Mucosa of stomach (tissue), 1 donor: Measurements from ENCODE around the gene ZNRF1.
A peak's percentile ranks its signal among the peaks of the same experiment; 100 is the strongest.

Experiments
- H3K27me3 ChIP-seq: one replicate; pipeline ENCODE4 v1.7.0; 2013; ENCODE audit warnings: mild to moderate bottlenecking, low read length; ENCODE audit not compliant: control insufficient read depth, insufficient read depth
- H3K36me3 ChIP-seq: one replicate; pipeline ENCODE4 v1.7.0; 2013; ENCODE audit warnings: low read length; ENCODE audit not compliant: control insufficient read depth, insufficient read depth
- H3K4me1 ChIP-seq: one replicate; pipeline ENCODE4 v1.7.0; 2013; ENCODE audit warnings: mild to moderate bottlenecking, low read length; ENCODE audit not compliant: control insufficient read depth, insufficient read depth
- H3K4me3 ChIP-seq: one replicate; pipeline ENCODE4 v1.7.0; 2013; ENCODE audit warnings: low read length
- H3K9ac ChIP-seq: one replicate; pipeline ENCODE4 v1.7.0; 2013; ENCODE audit warnings: mild to moderate bottlenecking, low read length, moderate library complexity
- H3K9me3 ChIP-seq: one replicate; pipeline ENCODE4 v1.7.0; 2013; ENCODE audit warnings: mild to moderate bottlenecking, low read length, moderate library complexity; ENCODE audit not compliant: control insufficient read depth
- donor health status: Pancreatic carcinoma.

Gene ZNRF1

DNA sequence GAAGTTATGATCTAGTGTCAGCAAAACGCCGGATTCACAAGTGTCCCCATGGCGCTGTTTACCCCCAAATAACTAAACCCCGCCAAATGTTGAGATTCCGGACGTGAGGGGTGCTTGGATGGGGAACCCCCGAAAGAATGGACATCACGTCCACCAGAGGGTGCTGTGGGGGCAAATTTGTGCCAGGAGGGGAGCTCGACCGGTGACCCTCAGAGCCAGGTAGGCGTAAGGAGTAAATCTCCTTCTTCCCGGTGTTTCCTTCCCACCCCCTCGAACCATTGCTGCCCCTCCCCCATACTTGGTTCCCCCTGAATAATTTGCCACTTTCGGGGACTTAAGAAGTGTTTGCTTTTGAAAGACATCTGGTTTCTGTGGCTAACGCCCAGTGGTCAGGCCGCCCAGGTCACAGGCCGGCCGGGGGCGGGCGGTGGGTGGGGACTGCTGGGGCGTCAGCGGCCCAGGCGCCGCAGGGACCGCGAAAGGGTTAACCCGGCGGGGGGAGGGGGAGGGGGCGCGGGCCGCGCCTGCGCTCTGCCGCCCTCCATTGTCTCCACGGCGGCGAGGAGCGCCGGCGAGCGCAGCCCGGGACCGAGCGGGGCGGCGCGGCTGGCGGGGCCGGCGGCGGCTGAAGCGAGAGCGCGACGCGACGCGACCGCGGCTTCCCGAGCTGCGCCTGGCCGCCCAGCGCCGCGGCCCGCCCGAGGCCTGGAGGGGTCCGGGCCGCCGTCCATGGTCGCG is at the start of gene ZNRF1:
Gene ZNRF1 (plus strand): TSS at position 544 of the 738 bp plus-strand sequence. CDS start 648 bp downstream, outside the sequence.
- Histone ChIP-seq H3K27me3 (no peaks in the 10 kb centered on the region), H3K9me3 (no peaks in the 10 kb centered on the region), H3K9ac (peak within 1 kb of the TSS; percentile 77), H3K36me3 (no peaks in the 10 kb centered on the region), H3K4me3 (peak within 1 kb of the TSS; percentile 72), H3K4me1 (peaks cover 23% of the 10 kb centered on the region)

DNA sequence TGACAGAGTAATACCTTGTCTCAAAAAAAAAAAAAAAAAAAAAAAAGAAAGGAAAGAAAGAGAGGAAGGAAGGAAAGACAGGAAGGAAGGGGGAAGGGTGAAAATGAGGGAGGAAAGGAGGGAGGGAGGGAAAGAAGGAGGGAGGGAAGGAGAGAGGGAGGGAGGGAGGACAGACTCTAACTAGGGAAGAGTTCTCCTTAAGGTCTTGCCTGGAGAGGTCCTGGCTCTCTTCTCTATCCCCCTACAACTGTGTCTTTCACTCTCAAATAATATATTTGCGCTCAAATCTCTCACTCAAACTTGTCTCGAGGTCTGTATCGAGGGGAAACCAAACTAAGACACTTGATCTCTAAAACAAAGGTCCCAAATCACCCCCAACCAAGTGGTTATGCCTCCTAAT is 49.5 kb upstream of the ZNRF1 start:
- no peaks in the 10 kb centered on the region for H3K27me3 ChIP-seq
- H3K9ac ChIP-seq = no peak overlapping the region
- H3K36me3 ChIP-seq = peaks cover 5% of the 10 kb centered on the region
- no peaks in the 10 kb centered on the region for H3K4me1 ChIP-seq
- no peaks in the 10 kb centered on the region for H3K9me3 ChIP-seq
- no peak overlapping the region for H3K4me3 ChIP-seq

DNA sequence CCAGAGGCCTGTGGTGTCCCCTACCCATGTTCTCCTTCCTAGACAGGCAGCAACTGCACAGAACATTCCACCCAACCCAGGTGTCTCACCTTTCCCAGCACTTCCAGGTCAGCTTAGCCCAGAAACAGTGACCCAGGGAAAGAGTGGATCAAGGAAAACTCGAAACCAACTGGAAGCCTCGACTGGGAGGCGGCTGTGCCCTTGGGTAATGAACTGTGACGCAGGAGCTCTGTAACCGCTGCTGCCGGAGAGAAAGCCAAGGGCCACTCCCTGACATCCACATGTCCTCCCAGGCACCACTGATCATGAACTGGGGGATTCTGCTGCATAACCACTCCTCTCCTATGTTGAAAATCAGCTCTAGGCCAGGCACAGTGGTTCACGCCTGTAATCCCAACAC is 48.3 kb upstream of the ZNRF1 start:
- Histone ChIP-seq H3K9ac (no peak overlapping the region), H3K36me3 (peaks cover 5% of the 10 kb centered on the region), H3K27me3 (no peaks in the 10 kb centered on the region)

DNA sequence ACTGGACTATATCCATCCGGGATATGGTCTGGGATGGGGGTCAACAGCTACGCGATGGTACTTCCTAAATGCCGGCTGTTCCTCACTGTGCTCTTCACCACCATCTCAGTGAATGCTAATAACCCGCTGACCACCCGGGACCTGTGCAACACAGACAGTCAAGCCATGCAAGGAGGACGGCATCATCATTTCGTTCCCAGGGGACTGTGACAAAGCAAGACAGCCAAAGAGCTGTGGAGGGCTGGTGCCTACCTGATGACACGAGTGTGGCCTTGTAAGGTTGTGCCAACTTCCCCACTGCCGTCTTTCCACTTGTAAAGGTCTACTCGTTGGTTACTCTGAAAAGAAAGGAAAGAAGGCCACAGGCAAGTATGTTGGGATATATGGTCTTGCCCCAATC is 47.6 kb upstream of the ZNRF1 start:
- H3K9me3 ChIP-seq = no peaks in the 10 kb centered on the region
- no peaks in the 10 kb centered on the region for H3K27me3 ChIP-seq
- no peaks in the 10 kb centered on the region for H3K4me1 ChIP-seq
- peaks cover 5% of the 10 kb centered on the region for H3K36me3 ChIP-seq
- no peak overlapping the region for H3K4me3 ChIP-seq
- H3K9ac ChIP-seq = no peak overlapping the region

More for the DNA sequence above, 48.3 kb upstream of the ZNRF1 start:
- no peak overlapping the region for H3K4me3 ChIP-seq
- no peaks in the 10 kb centered on the region for H3K9me3 ChIP-seq
- H3K4me1 ChIP-seq = no peaks in the 10 kb centered on the region

DNA sequence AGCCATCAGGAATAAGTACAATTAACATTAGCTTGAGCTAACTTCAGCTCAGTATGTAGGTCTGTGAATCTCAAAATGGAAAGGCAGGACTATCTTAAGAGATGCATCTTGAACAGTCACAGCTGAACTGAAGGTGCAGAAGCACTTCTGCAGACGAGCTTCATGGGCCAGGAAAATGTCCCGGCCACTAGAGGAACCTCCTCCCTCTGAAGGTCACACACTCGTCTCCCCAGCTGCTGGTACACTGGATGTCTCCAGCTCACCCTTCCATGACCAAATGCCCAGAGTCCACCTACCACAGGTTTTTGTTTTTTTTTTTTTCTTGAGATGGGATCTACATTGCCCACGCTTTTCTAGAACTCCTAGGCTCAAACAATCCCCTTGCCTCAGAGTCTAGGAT is 47.1 kb upstream of the ZNRF1 start:
- H3K4me1 ChIP-seq = no peaks in the 10 kb centered on the region
- no peaks in the 10 kb centered on the region for H3K9me3 ChIP-seq
- peaks cover 5% of the 10 kb centered on the region for H3K36me3 ChIP-seq
- H3K4me3 ChIP-seq = no peak overlapping the region
- H3K27me3 ChIP-seq = no peaks in the 10 kb centered on the region
- no peak overlapping the region for H3K9ac ChIP-seq

DNA sequence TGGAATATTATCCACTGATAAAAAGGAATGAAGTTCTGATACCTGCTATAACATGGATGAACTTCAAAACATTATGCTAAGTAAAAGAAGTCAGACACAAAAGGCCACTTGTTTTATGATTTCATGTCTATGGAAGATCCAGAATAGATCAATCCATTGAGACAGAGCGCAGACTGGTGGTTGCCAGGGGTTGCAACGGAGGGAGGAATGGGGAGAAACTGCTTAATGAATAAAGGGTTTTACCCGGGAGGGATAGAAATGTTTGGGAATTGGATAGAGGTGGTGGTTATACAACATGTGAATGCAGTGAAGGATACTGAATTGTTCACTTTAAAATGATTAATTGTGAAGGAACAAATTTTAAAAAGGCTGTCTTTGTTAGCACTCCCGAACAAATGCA is 44.1 kb upstream of the ZNRF1 start:
- H3K4me1 ChIP-seq = no peaks in the 10 kb centered on the region
- no peak overlapping the region for H3K4me3 ChIP-seq
- no peak overlapping the region for H3K9ac ChIP-seq
- no peaks in the 10 kb centered on the region for H3K9me3 ChIP-seq
- H3K27me3 ChIP-seq = no peaks in the 10 kb centered on the region
- no peaks in the 10 kb centered on the region for H3K36me3 ChIP-seq

DNA sequence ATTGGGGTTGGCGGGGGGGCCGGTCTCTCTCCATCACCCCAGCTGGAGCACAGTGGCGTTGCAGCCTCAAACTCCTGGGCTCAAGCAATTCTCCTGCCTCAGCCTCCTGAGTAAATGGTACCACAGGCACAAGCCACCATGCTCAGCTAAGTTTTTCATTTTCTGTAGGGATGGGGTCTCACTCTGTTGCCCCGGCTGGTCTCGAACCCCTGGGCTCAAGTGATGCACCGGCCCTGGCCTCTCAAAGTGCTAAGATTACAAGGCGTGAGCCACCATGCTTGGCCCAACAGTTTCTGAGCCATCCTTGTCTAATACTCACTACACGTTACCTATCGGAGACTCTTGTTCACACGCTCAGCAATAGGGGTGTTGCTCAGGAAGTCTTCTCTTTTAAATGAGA is 25.5 kb upstream of the ZNRF1 start:
- no peaks in the 10 kb centered on the region for H3K36me3 ChIP-seq
- no peaks in the 10 kb centered on the region for H3K9me3 ChIP-seq
- no peaks in the 10 kb centered on the region for H3K4me1 ChIP-seq
- no peaks in the 10 kb centered on the region for H3K27me3 ChIP-seq
- no peak overlapping the region for H3K4me3 ChIP-seq
- H3K9ac ChIP-seq = no peak overlapping the region

DNA sequence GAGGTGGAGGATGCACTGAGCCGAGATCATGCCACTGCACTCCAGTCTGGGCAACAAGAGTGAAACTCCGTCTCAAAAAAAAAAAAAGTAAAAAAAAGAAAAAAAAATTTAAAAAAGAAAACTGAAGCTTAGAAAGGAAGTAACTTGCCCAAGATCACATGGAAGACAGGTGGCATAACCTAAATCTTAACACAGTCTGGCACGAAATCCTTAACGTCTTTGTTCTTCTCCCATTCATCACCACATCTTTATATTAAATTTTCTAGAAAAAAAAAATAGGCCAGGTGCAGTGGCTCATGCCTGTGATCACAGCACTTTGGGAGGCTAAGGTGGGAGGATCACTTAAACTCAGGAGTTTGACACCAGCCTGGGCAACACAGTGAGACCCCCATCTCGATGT is 23.2 kb upstream of the ZNRF1 start:
- no peaks in the 10 kb centered on the region for H3K36me3 ChIP-seq
- no peaks in the 10 kb centered on the region for H3K27me3 ChIP-seq
- H3K4me1 ChIP-seq = no peaks in the 10 kb centered on the region
- H3K9ac ChIP-seq = no peak overlapping the region
- H3K4me3 ChIP-seq = no peak overlapping the region
- H3K9me3 ChIP-seq = no peaks in the 10 kb centered on the region

DNA sequence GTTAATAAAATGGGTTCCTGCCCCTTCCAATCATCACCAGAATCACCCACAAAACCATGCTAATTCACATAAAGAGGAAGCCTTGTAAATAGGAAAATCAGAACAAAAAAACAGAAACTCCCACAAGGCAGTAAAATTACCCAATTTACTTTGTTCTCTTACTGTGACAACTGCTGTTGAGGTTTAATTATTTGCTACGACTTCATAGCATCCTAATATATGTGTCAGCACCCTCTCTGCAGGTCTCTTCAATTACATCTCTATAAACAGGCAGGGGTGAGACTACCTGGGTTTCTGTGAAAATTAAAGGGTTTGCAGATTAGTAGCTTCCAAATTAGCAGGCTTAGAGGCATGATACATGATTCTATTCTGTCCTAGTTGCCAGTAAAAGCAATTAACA is 16.6 kb upstream of the ZNRF1 start:
- Histone ChIP-seq H3K4me3 (no peak overlapping the region), H3K36me3 (no peaks in the 10 kb centered on the region), H3K4me1 (peaks cover 5% of the 10 kb centered on the region), H3K9ac (no peak overlapping the region), H3K9me3 (no peaks in the 10 kb centered on the region), H3K27me3 (no peaks in the 10 kb centered on the region)

DNA sequence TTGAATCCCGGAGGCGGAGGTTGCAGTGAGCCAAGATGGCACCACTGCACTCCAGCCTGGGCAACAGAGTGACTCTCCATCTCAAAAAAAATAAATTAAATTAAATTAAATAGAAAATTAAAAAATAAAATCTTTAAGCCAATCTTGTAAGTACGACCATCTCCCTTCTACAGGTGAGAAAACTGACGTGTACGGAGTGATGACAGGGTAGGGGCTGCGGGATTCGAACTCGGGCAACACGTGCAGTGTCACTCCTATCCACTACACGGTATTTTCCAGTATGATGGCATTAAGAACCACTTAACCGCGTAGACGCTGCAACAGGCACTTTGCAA is 14.7 kb upstream of the ZNRF1 start:
- Histone ChIP-seq H3K4me1 (peaks cover 5% of the 10 kb centered on the region), H3K4me3 (peak overlapping the region; percentile 97), H3K36me3 (no peaks in the 10 kb centered on the region), H3K27me3 (no peaks in the 10 kb centered on the region), H3K9ac (peak overlapping the region; percentile 97), H3K9me3 (no peaks in the 10 kb centered on the region)

DNA sequence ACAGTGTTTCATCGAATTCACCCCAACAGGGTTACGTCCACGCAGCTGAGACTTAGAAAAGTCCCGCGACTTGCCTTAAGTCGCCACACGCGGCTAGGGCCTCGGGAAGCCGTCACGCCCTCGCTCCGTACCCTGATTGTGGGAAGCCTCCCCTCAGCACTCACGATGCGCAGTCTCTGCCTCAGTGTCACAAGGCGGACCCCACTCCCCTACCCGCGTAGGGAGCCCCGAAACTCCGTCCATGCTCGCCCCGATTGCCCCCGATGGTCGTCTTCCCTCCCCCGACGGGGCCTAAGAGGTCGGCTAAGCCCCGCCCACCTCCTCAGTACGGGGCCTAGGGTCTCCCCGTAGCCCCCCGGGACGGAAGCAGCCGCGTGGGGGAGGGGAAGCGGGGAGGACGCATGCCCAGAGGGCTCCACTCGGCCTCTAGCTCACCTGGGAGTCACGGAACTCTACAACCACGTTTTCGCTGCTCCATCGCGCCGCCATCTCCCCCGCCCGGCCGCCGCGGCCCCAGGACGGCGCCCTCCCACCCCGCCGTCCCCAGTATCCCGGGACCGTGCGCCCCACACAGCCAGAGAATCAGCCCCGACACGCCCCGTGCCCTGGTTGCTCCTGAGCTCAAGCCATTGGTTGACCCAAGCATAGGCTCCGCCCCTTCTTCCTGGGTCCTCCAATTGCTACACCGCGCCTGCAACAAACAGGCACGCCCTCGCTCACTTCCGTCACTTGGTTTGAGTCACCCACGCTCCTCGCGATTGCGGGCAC is 14.1 kb upstream of the ZNRF1 start, which contains the start of gene WDR59:
Gene WDR59 (minus strand): TSS at position 595 of the 768 bp plus-strand sequence. CDS start 106 bp downstream, at position 489.
- H3K36me3 ChIP-seq = no peaks in the 10 kb centered on the region

DNA sequence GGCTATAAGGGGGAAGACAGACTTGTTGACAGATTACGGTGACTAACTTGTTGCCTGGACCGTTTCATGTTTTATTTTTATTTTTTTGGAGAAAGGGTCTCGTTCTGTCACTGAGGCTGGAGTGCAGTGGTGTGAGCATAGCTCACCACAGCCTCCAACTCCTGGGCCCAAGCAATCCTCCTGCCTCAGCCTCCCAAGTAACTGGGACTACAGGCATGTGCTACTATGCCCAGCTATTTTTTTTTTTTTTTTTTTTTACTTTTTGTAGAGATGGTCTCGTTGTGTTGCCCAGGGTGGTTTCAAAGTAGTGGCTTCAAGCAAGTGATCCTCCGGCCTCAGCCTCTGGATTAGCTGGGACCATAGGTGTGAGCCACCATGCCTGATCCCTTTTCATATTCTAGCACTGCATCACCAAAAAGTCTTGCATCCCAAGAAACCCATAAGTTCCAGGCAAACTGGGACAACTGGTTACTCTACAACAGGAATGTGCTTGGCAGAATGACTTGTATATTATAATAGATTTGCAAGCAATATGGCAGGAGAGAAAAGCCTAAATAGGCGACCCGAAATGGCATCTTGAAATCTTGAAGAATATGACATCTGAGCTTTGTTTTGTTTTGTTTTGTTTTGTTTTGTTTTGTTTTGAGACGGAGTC is 11.7 kb upstream of the ZNRF1 start:
- H3K4me1 ChIP-seq = peaks cover 16% of the 10 kb centered on the region
- no peak overlapping the region for H3K4me3 ChIP-seq
- no peaks in the 10 kb centered on the region for H3K9me3 ChIP-seq
- H3K36me3 ChIP-seq = no peaks in the 10 kb centered on the region
- H3K9ac ChIP-seq = no peak overlapping the region
- H3K27me3 ChIP-seq = no peaks in the 10 kb centered on the region

More for the DNA sequence above, 14.1 kb upstream of the ZNRF1 start, which contains the start of gene WDR59:
- no peaks in the 10 kb centered on the region for H3K9me3 ChIP-seq
- H3K4me3 ChIP-seq = peak within 1 kb of the TSS; percentile 97
- H3K4me1 ChIP-seq = peaks cover 5% of the 10 kb centered on the region
- H3K27me3 ChIP-seq = no peaks in the 10 kb centered on the region
- H3K9ac ChIP-seq = peak within 1 kb of the TSS; percentile 97
